HG03571 (cell line): ENCODE data around the gene HPCAL1.

Source experiments
- ATAC-seq: cut with Tn5 transposase; IDR thresholded peaks from one replicate; pipeline ENCODE4 v1.9.1; 2021; ENCODE audit not compliant: unreplicated experiment

HPCAL1 gene

GRCh38 chr2:10415640-10416039 is 112.9 kb downstream of the HPCAL1 start:
- no peak for ATAC-seq

- ATAC-seq, result no peak
These were observed 115.0 kb downstream of the HPCAL1 start for GRCh38 chr2:10417551-10418335.

- no peak for ATAC-seq
These were observed 117.0 kb downstream of the HPCAL1 start for GRCh38 chr2:10419553-10420257.

GRCh38 chr2:10422251-10422650 is 119.5 kb downstream of the HPCAL1 start:
- no peak for ATAC-seq

GRCh38 chr2:10422732-10423399 is 120.2 kb downstream of the HPCAL1 start:
- ATAC-seq, result no peak

GRCh38 chr2:10423400-10423774 is 120.7 kb downstream of the HPCAL1 start:
- no peak for ATAC-seq

GRCh38 chr2:10424051-10424450 is 121.3 kb downstream of the HPCAL1 start:
- no peak for ATAC-seq

- no peak for ATAC-seq
These were observed 122.3 kb downstream of the HPCAL1 start for GRCh38 chr2:10424916-10425505.

- ATAC-seq, result no peak
These were observed 123.0 kb downstream of the HPCAL1 start for GRCh38 chr2:10425699-10426098.

- no peak for ATAC-seq
These were observed 124.3 kb downstream of the HPCAL1 start for GRCh38 chr2:10426726-10427617.

- ATAC-seq, result no peak
These were observed 124.9 kb downstream of the HPCAL1 start for GRCh38 chr2:10427618-10427949.

- no peak for ATAC-seq
These were observed 125.7 kb downstream of the HPCAL1 start for GRCh38 chr2:10428355-10428754.

GRCh38 chr2:10428924-10429323 is 126.2 kb downstream of the HPCAL1 start:
- ATAC-seq, result no peak

- no peak for ATAC-seq
These were observed 128.3 kb downstream of the HPCAL1 start for GRCh38 chr2:10430886-10431622.

GRCh38 chr2:10431797-10432196 is 129.1 kb downstream of the HPCAL1 start:
- ATAC-seq, result no peak

GRCh38 chr2:10432311-10433181 is 129.8 kb downstream of the HPCAL1 start:
- ATAC-seq, result peak; percentile 56

- ATAC-seq, result no peak
These were observed 130.7 kb downstream of the HPCAL1 start for GRCh38 chr2:10433264-10433946.
